CD14-positive monocyte (primary cell): Measurements from ENCODE around the gene RNF220. TPM values are rescaled to one million over a fixed set of nuclear protein-coding genes. Genes with fewer than 3 reads are reported as not detected.

Experiments
- DNase-seq, 3 donors: peaks; one replicate each; pipeline ENCODE4 v3.0.0-alpha.2; 2011 to 2022
- H2AFZ ChIP-seq: 2 replicates; pipeline ENCODE4 v1.6.0; 2012; ENCODE audit warnings: mild to moderate bottlenecking, low read depth, low read length, inconsistent platforms; ENCODE audit not compliant: insufficient read depth, poor library complexity, severe bottlenecking
- H3K27ac ChIP-seq, 2 donors: 1 replicate in 1 of 2; 2 replicates in 1 of 2; pipeline ENCODE4 v1.5.1; 2012 to 2013; ENCODE audit warnings: low read length in 2 of 2, control low read depth in 1 of 2, inconsistent platforms in 1 of 2, low read depth in 1 of 2, mild to moderate bottlenecking in 1 of 2
- H3K27me3 ChIP-seq, 2 donors: one replicate each; pipeline versions ENCODE4 v1.6.0 to v1.6.1; 2011 to 2013; ENCODE audit warnings: low read length in 2 of 2; ENCODE audit not compliant: control insufficient read depth in 2 of 2, insufficient read depth in 2 of 2
- H3K36me3 ChIP-seq, 2 donors: replicated peaks in 1 of 2; 1 replicate in 1 of 2; 2 replicates in 1 of 2; pipeline versions ENCODE4 v1.5.1 to v1.6.1; 2012 to 2013; ENCODE audit warnings: low read length in 2 of 2, control low read depth in 1 of 2, inconsistent platforms in 1 of 2, mild to moderate bottlenecking in 1 of 2; ENCODE audit not compliant: insufficient read depth in 2 of 2, control insufficient read depth in 1 of 2
- H3K4me1 ChIP-seq, 2 donors: 1 replicate in 1 of 2; 2 replicates in 1 of 2; pipeline versions ENCODE4 v1.5.1 to v1.6.1; 2012 to 2013; ENCODE audit warnings: low read length in 2 of 2, control low read depth in 1 of 2, inconsistent platforms in 1 of 2, mild to moderate bottlenecking in 1 of 2, moderate library complexity in 1 of 2; ENCODE audit not compliant: insufficient read depth in 2 of 2, control insufficient read depth in 1 of 2
- H3K4me2 ChIP-seq: replicated peaks from 2 replicates; pipeline ENCODE3; 2012; ENCODE audit warnings: low read length, moderate library complexity, mild to moderate bottlenecking; ENCODE audit not compliant: poor library complexity, severe bottlenecking; ENCODE audit errors: extremely low read depth
- H3K4me3 ChIP-seq, 3 experiments: fragments of 200-600 bp in 1 of 3; sonication (generic) in 1 of 3; replicated peaks in 1 of 3; 1 replicate in 2 of 3; 2 replicates in 1 of 3; pipeline ENCODE4 v1.5.1; 2011 to 2013; ENCODE audit warnings: low read length in 3 of 3, mild to moderate bottlenecking in 3 of 3, control low read depth in 2 of 3, low read depth in 2 of 3, inconsistent platforms in 1 of 3, moderate library complexity in 1 of 3
- H3K79me2 ChIP-seq: 2 replicates; pipeline ENCODE4 v1.6.0; 2012; ENCODE audit warnings: mild to moderate bottlenecking, control low read depth, inconsistent platforms, low read length, moderate library complexity; ENCODE audit not compliant: insufficient read depth
- H3K9ac ChIP-seq: 2 replicates; pipeline ENCODE4 v1.6.0; 2017; ENCODE audit warnings: low read length, mild to moderate bottlenecking; ENCODE audit not compliant: insufficient read depth, poor library complexity, severe bottlenecking
- H3K9me3 ChIP-seq, 2 donors: replicated peaks in 1 of 2; 1 replicate in 1 of 2; 2 replicates in 1 of 2; pipeline versions ENCODE4 v1.5.1 to v1.6.1; 2012 to 2013; ENCODE audit warnings: low read length in 2 of 2, control low read depth in 1 of 2; ENCODE audit not compliant: control insufficient read depth in 1 of 2, insufficient read depth in 1 of 2
- H4K20me1 ChIP-seq: 2 replicates; pipeline ENCODE4 v1.6.0; 2012; ENCODE audit warnings: mild to moderate bottlenecking, low read length, control low read depth, moderate library complexity; ENCODE audit not compliant: insufficient read depth
- H3K27ac Mint-ChIP-seq, 7 donors: one replicate each; pipeline ENCODE4 v1.8.0; 2020; ENCODE audit warnings: mild to moderate bottlenecking in 7 of 7, mixed read lengths in 7 of 7, moderate library complexity in 6 of 7, inconsistent platforms in 2 of 7
- H3K27me3 Mint-ChIP-seq, 3 donors: one replicate each; pipeline ENCODE4 v1.8.0; 2021 to 2022; ENCODE audit warnings: low read depth in 3 of 3, mild to moderate bottlenecking in 3 of 3, mixed read lengths in 3 of 3, moderate library complexity in 3 of 3, inconsistent platforms in 1 of 3
- H3K36me3 Mint-ChIP-seq, 2 donors: one replicate each; pipeline ENCODE4 v1.8.0; 2020; ENCODE audit warnings: mixed read lengths in 2 of 2, inconsistent platforms in 1 of 2, mild to moderate bottlenecking in 1 of 2
- H3K4me1 Mint-ChIP-seq: one replicate; pipeline ENCODE4 v1.8.0; 2020; ENCODE audit warnings: mild to moderate bottlenecking, mixed read lengths
- H3K4me3 Mint-ChIP-seq, 2 donors: one replicate each; pipeline ENCODE4 v1.8.0; 2020; ENCODE audit warnings: mild to moderate bottlenecking in 2 of 2, mixed read lengths in 2 of 2, moderate library complexity in 1 of 2
- H3K9me3 Mint-ChIP-seq, 7 donors: one replicate each; pipeline ENCODE4 v1.8.0; 2020 to 2022; ENCODE audit warnings: mixed read lengths in 7 of 7, mild to moderate bottlenecking in 6 of 7, moderate library complexity in 6 of 7, inconsistent platforms in 2 of 7
- WGBS: methylation state at CpG from one replicate; pipeline ENCODE4 v1.1.5; 2013; ENCODE audit warnings: missing lambda C conversion rate; ENCODE audit not compliant: insufficient coverage; 5-methylcytosine and 5-hydroxymethylcytosine counted together
- intact Hi-C, 2 donors: fragments of 100-400 bp; cut with micrococcal nuclease; formaldehyde crosslinking; loops; one replicate each; pipeline versions ENCODE4 v1.15.0 to v1.15.1; 2023
- polyA plus RNA-seq, 3 donors: library from polyadenylated mRNA; depleted of rRNA in 1 of 3; unstranded in 2 of 3; stranded (reverse) in 1 of 3; fragments of 300-500 nt in 2 of 3; fragments of >200 nt in 1 of 3; fragmentation: Illumina TruSeq in 2 of 3; gene quantifications; 1 replicate in 2 of 3; 2 replicates in 1 of 3; pipeline ENCODE4 v1.2.3, GENCODE V29; 2012 to 2021
- TF ChIP-seq, protein P1 (sequence below): fragments of 200-600 bp; IDR thresholded peaks from one replicate; pipeline ENCODE4 v1.8.0; 2022; ENCODE audit warnings: antibody characterized with exemption, mild to moderate bottlenecking

The RNF220 gene
- polyA plus RNA-seq, 3 donors: 39.4 to 133 (median 49.4) TPM

DNA sequence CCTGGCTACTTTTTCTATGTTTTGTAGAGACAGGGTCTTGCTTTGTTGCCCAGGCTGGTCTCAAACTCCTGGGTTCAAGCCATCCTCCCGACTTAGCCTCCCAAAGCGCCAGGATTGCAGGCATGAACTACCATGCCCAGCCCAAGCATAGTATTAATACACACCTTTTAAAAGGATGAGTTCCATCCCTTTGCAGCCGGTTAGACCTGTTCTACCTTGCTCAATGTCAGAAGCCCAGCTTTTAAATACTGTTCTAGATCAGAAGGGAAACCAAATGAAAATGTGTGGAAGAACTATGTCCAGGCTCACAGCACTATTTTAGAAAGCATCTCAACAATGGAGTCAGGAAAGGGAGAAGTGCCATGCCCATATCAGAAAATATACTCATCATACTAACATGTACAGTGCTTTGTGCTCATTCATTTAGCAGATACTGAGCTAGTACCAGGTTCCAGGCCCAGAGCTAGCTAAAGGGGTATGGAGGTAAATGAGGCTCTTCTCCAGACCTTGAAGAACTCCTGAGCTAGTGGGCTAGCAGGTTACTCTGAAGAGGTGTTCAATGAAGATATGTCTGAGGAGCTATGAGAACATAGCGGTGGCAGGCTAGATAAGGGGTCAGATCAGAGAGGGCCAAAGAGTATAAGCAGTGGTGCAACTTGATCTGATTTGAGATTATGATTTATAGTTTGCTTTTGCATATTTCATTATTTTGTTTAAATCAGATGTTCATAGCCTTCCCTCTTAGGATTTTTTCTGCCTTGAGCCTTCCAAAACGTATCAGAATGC is 78.2 kb downstream of the RNF220 start:
- H4K20me1 ChIP-seq: no peaks in the 10 kb centered on the region
- H3K4me1 ChIP-seq: peaks cover 37 to 47% of the 10 kb centered on the region in 2 donors
- no peaks in the 10 kb centered on the region for H3K27me3 ChIP-seq
- Mint-ChIP-seq H3K27me3 (peaks cover 0 to 4% (median 1%) of the 10 kb centered on the region in 3 donors), H3K4me3 (no peak overlapping the region), H3K4me1 (peaks cover 43% of the 10 kb centered on the region), H3K9me3 (no peaks in the 10 kb centered on the region), H3K36me3 (no peaks in the 10 kb centered on the region), H3K27ac (no peak overlapping the region)
- H3K27ac ChIP-seq: no peak overlapping the region
- TF ChIP-seq, protein P1, sequence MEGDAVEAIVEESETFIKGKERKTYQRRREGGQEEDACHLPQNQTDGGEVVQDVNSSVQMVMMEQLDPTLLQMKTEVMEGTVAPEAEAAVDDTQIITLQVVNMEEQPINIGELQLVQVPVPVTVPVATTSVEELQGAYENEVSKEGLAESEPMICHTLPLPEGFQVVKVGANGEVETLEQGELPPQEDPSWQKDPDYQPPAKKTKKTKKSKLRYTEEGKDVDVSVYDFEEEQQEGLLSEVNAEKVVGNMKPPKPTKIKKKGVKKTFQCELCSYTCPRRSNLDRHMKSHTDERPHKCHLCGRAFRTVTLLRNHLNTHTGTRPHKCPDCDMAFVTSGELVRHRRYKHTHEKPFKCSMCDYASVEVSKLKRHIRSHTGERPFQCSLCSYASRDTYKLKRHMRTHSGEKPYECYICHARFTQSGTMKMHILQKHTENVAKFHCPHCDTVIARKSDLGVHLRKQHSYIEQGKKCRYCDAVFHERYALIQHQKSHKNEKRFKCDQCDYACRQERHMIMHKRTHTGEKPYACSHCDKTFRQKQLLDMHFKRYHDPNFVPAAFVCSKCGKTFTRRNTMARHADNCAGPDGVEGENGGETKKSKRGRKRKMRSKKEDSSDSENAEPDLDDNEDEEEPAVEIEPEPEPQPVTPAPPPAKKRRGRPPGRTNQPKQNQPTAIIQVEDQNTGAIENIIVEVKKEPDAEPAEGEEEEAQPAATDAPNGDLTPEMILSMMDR: no peak
- no peaks in the 10 kb centered on the region for H3K36me3 ChIP-seq
- H3K9me3 ChIP-seq: no peaks in the 10 kb centered on the region
- intact Hi-C loops: no loop called here
- 100% methylated on average over 2 of the region's 5 CpGs for whole genome bisulfite sequencing
- H3K9ac ChIP-seq: no peak overlapping the region
- no peak overlapping the region for H3K4me2 ChIP-seq
- no peak for DNase-seq
- peak overlapping the region; percentile 23 for H2AFZ ChIP-seq
- H3K79me2 ChIP-seq: no peaks in the 10 kb centered on the region
- no peak overlapping the region for H3K4me3 ChIP-seq

GRCh38 chr1:44484155-44484688 is 79.2 kb downstream of the RNF220 start:
- peak overlapping the region in 1 of 3 experiments; percentile 35 for H3K4me3 ChIP-seq
- peak overlapping the region in 1 of 2 donors; percentile 85 for H3K27ac ChIP-seq
- no peaks in the 10 kb centered on the region for H3K9me3 Mint-ChIP-seq
- peaks cover 37 to 47% of the 10 kb centered on the region in 2 donors for H3K4me1 ChIP-seq
- H3K36me3 Mint-ChIP-seq: no peaks in the 10 kb centered on the region
- TF ChIP-seq, protein P1: no peak
- no peak overlapping the region for H3K9ac ChIP-seq
- H3K4me3 Mint-ChIP-seq: peak overlapping the region in 1 of 2 donors; percentile 73
- H3K9me3 ChIP-seq: no peaks in the 10 kb centered on the region
- H3K4me1 Mint-ChIP-seq: peaks cover 43% of the 10 kb centered on the region
- H3K27me3 ChIP-seq: no peaks in the 10 kb centered on the region
- 14% methylated on average over 7 of the region's 11 CpGs for WGBS
- H4K20me1 ChIP-seq: no peaks in the 10 kb centered on the region
- intact Hi-C loops: no loop called here
- no peaks in the 10 kb centered on the region for H3K79me2 ChIP-seq
- peak overlapping the region; percentile 80 to 91 (median 89) for H3K27ac Mint-ChIP-seq
- peak overlapping the region; percentile 60 for H2AFZ ChIP-seq
- peaks cover 0 to 4% (median 1%) of the 10 kb centered on the region in 3 donors for H3K27me3 Mint-ChIP-seq
- peak overlapping the region; percentile 32 for H3K4me2 ChIP-seq
- peak in 2 of 3 donors; percentile 40 to 44 for DNase-seq
- H3K36me3 ChIP-seq: no peaks in the 10 kb centered on the region
